Activated T-cell treated with anti-CD3 and anti-CD28 coated beads, Interleukin-2, amount 50 U/mL, for 1 hour (primary cell): ENCODE results near the gene WNK2.
"Not testable (repeated sequence)": the region's sequence is repeated elsewhere in the genome, so short reads cannot be mapped to it uniquely, and the experiment has no call there.

ENCODE experiments used
- DNase-seq: peaks from one replicate; pipeline ENCODE4 v3.0.0-alpha.2; 2020

WNK2 gene

GRCh38 chr9:93183663-93184431, at the start of gene WNK2:
Gene WNK2 (plus strand): TSS chr9:93184139. CDS start chr9:93184930, 791 bp downstream.
- DNase-seq = peak; percentile 66

- DNase-seq = no peak
These were observed 49.0 kb upstream of the WNK2 start for GRCh38 chr9:93134740-93135444.

DNA sequence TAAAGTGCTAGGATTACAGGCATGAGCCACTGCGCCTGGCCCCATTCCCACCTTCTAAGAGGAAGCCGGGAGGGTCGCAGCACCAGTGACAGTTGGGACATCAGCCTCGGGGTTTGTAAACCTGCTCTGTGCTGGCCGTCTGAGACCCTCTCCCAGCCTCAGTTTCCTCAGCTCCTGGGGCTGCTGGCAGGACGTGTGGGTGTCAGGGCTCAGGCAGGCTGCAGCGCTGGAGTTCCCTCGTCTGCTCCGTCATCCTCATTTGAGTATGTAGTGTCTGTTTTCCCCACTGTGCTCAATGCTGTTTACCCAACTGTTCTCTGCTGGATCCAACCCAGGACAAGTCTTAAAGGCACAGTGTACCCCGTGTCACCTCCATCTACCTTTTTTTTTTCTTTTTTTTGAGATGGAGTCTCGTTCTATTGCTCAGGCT, 47.9 kb upstream of the WNK2 start:
- DNase-seq = no peak

DNA sequence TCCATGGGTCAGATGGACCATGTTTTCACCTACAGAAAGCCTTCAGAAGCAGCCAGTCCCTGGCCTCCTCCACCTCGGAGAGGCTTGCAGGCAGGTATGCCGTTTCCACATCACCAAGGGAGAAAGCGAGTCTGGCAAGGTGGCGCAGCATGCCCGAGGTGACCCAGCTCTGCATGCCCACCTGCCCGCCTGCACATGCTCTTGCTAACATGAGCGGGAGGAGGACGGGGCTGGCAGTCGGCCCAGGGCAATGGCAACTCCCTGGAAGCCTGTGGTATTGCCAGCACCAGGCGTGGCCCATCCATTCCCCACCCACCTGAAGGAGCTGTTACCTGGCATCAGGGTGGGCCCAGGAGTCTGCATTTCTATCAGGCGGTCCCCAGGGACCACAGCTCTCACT, 46.6 kb upstream of the WNK2 start:
- no peak for DNase-seq

DNA sequence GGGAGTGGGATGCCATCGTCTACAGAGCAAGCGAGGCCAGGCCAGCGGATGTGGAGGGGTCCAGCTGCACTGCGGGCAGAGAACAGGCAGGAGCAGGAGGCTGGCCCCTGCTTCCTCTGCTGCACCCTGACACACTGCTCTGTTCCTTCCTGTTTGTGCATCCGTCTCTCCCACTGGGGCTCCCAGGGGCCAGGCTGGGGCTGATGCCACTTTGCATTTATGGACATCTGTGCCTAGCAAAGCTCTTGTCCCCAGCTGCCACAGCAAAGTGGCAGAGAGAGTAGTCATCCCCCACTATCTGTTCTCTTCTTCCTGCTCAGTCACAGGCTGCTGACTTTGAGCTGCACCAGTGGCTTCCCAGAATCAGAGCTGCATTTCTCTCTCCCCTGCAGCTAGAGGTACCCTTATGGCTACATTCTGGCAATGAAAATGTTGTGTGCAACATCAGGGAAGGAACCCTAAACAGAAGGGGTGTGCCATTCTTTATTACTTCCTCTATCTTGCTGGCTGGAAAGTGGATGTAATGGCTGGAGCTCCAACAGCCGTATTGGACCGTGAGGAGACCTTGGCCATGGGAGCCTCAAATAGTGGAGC, 45.7 kb upstream of the WNK2 start:
- DNase-seq = no peak

GRCh38 chr9:93139365-93140182, 44.4 kb upstream of the WNK2 start:
- no peak for DNase-seq

GRCh38 chr9:93141771-93142483, 42.0 kb upstream of the WNK2 start:
- DNase-seq = no peak

- DNase-seq = peak; percentile 72
These were observed 40.0 kb upstream of the WNK2 start for GRCh38 chr9:93143830-93144530.

DNA sequence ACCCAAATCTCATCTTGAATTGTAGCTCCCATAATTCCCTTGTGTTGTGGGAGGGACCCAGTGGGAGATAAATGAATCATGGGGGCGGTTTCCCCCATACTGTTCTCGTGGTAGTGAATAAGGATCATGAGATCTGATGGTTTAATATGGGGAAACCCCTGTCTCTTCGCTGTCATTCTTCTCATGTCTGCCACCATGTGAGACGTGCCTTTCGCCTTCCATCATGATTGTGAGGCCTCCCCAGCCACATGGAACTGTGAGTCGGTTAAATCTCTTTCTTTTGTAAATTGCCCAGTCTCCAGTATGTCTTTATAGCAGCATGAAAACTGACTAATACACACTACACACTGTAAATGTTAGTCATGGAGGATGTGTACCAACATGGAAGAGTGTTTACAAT, 37.2 kb upstream of the WNK2 start:
- not testable (repeated sequence) for DNase-seq

- DNase-seq = no peak
These were observed 36.3 kb upstream of the WNK2 start for GRCh38 chr9:93147632-93148031.

GRCh38 chr9:93148721-93149120, 35.2 kb upstream of the WNK2 start:
- no peak for DNase-seq

GRCh38 chr9:93149361-93149760, 34.6 kb upstream of the WNK2 start:
- DNase-seq = no peak

DNA sequence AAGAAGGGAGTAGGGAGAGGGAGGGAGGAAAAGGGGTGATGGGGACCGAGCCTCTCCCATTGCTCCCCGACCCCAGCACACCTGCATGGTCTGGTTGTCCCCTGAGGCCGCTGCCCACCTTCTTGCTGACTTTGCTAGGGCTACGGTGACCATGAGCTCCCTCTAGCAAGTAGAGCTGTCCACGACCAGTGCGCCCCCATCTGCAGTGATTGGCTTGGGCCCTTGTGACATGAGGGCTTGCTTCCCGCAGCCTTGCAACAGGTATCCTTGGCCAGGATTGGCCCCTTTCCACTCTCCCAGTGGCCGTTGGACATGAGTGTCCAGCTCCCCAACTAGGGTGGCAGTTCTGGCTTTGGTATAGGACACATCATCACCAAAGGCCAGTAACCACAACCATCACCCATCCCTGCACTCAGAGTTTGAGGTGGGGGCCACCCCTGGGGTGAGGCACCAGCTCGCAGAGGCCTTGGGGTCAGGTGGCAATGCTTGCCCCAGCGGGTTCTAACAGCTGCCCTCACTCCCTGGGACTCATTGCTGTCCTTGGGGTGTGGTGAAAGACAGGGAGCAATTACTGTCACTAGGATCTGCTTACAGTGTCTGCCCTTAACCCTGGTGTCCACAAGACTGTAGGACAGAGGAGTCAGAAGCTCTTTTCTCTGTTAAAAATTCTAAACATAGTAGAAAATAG, 32.7 kb upstream of the WNK2 start:
- DNase-seq = no peak

DNA sequence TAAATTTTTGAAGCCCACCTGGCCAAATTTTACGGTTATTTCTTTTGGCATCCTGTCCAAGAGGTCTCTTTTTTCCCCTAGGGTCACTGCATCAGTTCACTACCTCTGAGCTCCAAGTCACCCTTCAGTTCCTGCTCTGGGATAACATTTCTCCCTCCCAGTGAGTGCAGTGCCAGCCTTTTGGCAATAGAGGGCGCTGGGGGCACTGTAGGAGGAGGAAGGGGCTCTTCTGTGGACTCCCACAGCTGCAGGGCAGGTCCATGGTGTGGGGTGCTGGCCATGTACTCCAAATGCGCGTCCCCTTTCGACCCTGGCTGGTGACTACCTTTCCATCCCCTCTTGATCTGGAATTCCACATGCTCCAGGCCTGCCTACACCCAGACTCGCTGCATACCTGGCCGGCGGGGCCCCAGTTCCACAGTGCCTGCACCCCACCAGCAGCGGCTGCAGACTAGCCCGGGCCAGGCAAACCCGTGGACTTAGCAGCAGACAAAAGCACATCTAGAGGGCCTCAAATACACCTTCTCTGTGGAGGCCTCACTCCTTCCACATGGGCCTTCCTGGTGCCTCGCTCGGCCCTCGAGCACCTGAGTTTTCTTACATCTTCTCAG, 29.5 kb upstream of the WNK2 start:
- peak; percentile 45 for DNase-seq

GRCh38 chr9:93155716-93156474, 28.0 kb upstream of the WNK2 start:
- DNase-seq = no peak

- no peak for DNase-seq
These were observed 27.4 kb upstream of the WNK2 start for GRCh38 chr9:93156475-93157008.

DNA sequence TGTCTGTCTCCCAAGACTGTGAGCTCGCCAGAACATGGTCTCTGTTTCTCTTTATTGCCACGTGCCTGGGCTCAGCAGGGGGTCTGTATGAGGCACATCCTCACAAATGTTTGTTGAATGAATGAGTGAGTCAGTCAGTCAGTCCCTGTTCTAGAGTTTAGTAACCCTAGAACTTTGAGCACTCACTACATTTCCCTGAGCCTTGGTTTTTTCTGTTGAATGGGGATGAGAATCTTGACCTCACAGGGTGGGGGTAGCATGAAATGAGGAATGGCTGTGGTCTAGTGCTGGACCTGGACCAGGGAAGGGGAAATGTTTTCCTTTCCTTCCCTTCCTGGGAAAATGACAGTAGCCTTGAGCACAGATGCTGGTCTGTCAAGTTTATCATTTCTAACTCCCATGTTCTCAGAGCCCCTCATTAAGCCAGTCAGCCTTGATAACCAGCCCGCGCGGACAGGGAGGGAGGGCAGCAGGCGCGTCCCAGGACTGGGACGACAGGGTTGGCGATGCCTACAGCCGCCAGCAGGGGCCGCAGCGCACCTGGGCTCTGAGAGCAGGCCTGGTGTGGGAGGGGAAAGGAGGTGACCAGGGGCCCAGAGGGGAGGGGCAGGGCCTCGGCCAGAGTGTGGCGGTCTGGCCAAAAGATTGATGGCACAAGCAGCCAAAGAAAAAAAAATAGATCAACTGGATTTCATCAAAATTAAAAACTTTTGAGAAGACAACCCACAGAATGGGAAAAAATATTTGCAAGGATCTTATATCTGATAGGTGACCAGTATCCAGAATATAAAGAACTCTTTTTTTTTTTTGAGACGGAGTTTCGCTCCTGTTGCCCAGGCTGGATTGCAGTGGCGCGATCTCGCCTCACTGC, 24.1 kb upstream of the WNK2 start:
- peak; percentile 75 for DNase-seq

GRCh38 chr9:93161786-93162562, 22.0 kb upstream of the WNK2 start:
- no peak for DNase-seq
